SK-N-SH (cell line): ENCODE measurements around the gene CCDC197.

Experiments used
- EZH2phosphoT487 ChIP-seq: fragments of 200-600 bp; sonication (generic); IDR thresholded peaks from 2 replicates; pipeline ENCODE4 v1.6.1; 2017; ENCODE audit warnings: low read depth, mixed run types, mild to moderate bottlenecking, antibody characterized with exemption, moderate library complexity, borderline replicate concordance
- POLR2AphosphoS5 ChIP-seq: IDR thresholded peaks from 2 replicates; pipeline ENCODE4 v1.6.1; 2012; ENCODE audit warnings: low read depth, low read length
- TEAD4 ChIP-seq: IDR thresholded peaks from 2 replicates; pipeline ENCODE4 v1.4.0; 2012; ENCODE audit warnings: mild to moderate bottlenecking, borderline replicate concordance; ENCODE audit not compliant: insufficient read depth
- TF ChIP-seq, protein P1 (sequence below): fragments of 200-600 bp; sonication (generic); IDR thresholded peaks from 2 replicates; pipeline ENCODE4 v1.6.1; 2017; ENCODE audit warnings: antibody characterized with exemption, mild to moderate bottlenecking, moderate library complexity
- TF ChIP-seq, protein P2 (sequence below): IDR thresholded peaks from 2 replicates; pipeline ENCODE4 v1.4.0; 2012; ENCODE audit warnings: low read depth, borderline replicate concordance

DNA sequence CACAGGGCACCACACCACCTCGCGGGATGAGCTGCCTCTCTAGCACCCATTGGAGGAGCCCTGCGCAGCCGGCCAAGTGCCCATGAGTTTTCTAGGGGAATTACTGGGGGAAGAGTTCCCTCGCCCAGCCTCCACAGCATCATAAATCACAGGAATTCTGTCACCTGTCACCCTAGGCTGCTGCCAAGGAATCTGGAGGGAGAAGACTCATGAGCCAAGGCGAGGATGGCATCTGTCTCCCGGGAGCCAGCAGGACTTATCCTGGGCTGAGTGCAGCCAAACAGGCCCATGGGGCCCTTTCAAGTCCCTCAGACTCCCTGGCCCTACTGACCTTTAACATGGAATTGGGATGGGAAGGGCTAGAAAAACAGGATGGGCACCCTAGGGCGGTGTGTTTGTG is 21.2 kb downstream of the CCDC197 start:
- TF ChIP-seq EZH2phosphoT487: no peak
- TF ChIP-seq TEAD4: no peak
- no peak for TF ChIP-seq POLR2AphosphoS5
- TF ChIP-seq, protein P1, sequence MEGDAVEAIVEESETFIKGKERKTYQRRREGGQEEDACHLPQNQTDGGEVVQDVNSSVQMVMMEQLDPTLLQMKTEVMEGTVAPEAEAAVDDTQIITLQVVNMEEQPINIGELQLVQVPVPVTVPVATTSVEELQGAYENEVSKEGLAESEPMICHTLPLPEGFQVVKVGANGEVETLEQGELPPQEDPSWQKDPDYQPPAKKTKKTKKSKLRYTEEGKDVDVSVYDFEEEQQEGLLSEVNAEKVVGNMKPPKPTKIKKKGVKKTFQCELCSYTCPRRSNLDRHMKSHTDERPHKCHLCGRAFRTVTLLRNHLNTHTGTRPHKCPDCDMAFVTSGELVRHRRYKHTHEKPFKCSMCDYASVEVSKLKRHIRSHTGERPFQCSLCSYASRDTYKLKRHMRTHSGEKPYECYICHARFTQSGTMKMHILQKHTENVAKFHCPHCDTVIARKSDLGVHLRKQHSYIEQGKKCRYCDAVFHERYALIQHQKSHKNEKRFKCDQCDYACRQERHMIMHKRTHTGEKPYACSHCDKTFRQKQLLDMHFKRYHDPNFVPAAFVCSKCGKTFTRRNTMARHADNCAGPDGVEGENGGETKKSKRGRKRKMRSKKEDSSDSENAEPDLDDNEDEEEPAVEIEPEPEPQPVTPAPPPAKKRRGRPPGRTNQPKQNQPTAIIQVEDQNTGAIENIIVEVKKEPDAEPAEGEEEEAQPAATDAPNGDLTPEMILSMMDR: no peak
- TF ChIP-seq, protein P2, sequence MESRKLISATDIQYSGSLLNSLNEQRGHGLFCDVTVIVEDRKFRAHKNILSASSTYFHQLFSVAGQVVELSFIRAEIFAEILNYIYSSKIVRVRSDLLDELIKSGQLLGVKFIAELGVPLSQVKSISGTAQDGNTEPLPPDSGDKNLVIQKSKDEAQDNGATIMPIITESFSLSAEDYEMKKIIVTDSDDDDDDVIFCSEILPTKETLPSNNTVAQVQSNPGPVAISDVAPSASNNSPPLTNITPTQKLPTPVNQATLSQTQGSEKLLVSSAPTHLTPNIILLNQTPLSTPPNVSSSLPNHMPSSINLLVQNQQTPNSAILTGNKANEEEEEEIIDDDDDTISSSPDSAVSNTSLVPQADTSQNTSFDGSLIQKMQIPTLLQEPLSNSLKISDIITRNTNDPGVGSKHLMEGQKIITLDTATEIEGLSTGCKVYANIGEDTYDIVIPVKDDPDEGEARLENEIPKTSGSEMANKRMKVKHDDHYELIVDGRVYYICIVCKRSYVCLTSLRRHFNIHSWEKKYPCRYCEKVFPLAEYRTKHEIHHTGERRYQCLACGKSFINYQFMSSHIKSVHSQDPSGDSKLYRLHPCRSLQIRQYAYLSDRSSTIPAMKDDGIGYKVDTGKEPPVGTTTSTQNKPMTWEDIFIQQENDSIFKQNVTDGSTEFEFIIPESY: no peak
